GM18499 (cell line): ENCODE results near the gene SPATA17.

Experiments
- ATAC-seq: cut with Tn5 transposase; IDR thresholded peaks from one replicate; pipeline ENCODE4 v1.9.1; 2021; ENCODE audit warnings: moderate number of reproducible peaks; ENCODE audit not compliant: insufficient read depth, unreplicated experiment

SPATA17 gene

GRCh38 chr1:217899614-217900013, 268.5 kb downstream of the SPATA17 start:
- ATAC-seq, result no peak

- ATAC-seq, result no peak
These were observed 276.4 kb downstream of the SPATA17 start for GRCh38 chr1:217907504-217907903.

- no peak for ATAC-seq
These were observed 279.1 kb downstream of the SPATA17 start for GRCh38 chr1:217910203-217910602.

- no peak for ATAC-seq
These were observed 279.7 kb downstream of the SPATA17 start for GRCh38 chr1:217910791-217911320.

- no peak for ATAC-seq
These were observed 280.8 kb downstream of the SPATA17 start for GRCh38 chr1:217911908-217912307.

GRCh38 chr1:217917281-217917887, 286.2 kb downstream of the SPATA17 start:
- ATAC-seq, result no peak

- ATAC-seq, result no peak
These were observed 288.7 kb downstream of the SPATA17 start for GRCh38 chr1:217919683-217920388.
